Uterus (tissue), 4 donors: ENCODE results near the gene TECTB. TPM values are rescaled to one million over a fixed set of nuclear protein-coding genes. Genes with fewer than 3 reads are reported as not detected.

Experiments
- DNase-seq, 2 donors: peaks; one replicate each; pipeline ENCODE4 v3.0.0-alpha.2; 2019 to 2020
- H3K27ac ChIP-seq, 2 donors: fragments of 200-600 bp; sonication (generic); 1 replicate in 1 of 2; 2 replicates in 1 of 2; pipeline ENCODE4 v1.5.1; 2016 to 2018
- H3K27me3 ChIP-seq, 2 donors: fragments of 200-600 bp; sonication (generic); one replicate each; pipeline ENCODE4 v1.5.1; 2018 to 2019; ENCODE audit warnings: control low read depth in 1 of 2
- H3K36me3 ChIP-seq, 2 donors: fragments of 200-600 bp; sonication (generic); one replicate each; pipeline ENCODE4 v1.5.1; 2019; ENCODE audit warnings: control low read depth in 1 of 2
- H3K4me1 ChIP-seq, 2 donors: fragments of 200-600 bp; sonication (generic); one replicate each; pipeline ENCODE4 v1.5.1; 2018 to 2019; ENCODE audit warnings: control low read depth in 1 of 2
- H3K4me3 ChIP-seq, 2 donors: fragments of 200-600 bp; sonication (generic); 1 replicate in 1 of 2; 2 replicates in 1 of 2; pipeline ENCODE4 v1.5.1; 2018 to 2019; ENCODE audit warnings: mild to moderate bottlenecking in 1 of 2
- H3K9me3 ChIP-seq, 2 donors: fragments of 200-600 bp; sonication (generic); one replicate each; pipeline ENCODE4 v1.5.1; 2019; ENCODE audit warnings: control low read depth in 1 of 2
- POLR2A ChIP-seq, 2 donors: fragments of 450-650 bp; IDR thresholded peaks; one replicate each; pipeline ENCODE4 v1.6.1; 2016; ENCODE audit warnings: antibody characterized with exemption in 2 of 2, mild to moderate bottlenecking in 1 of 2, moderate library complexity in 1 of 2
- intact Hi-C: fragments of 100-400 bp; cut with DNase I; formaldehyde crosslinking; loops from one replicate; pipeline ENCODE4 v1.15.1; 2023; ENCODE audit warnings: low total_unique reads
- total RNA-seq, 4 donors: library from RNA; depleted of rRNA in 3 of 4; stranded (reverse); fragments of >200 nt in 3 of 4; gene quantifications; one replicate each; pipeline versions ENCODE4 v1.1.0 to v1.2.4, GENCODE V29; 2014 to 2023
- TF ChIP-seq, protein P1 (sequence below), 4 experiments: fragments of 200-600 bp in 2 of 4; fragments of 450-650 bp in 2 of 4; sonication (generic) in 2 of 4; IDR thresholded peaks; one replicate each; pipeline ENCODE4 v1.5.1; 2016 to 2019; ENCODE audit warnings: antibody characterized with exemption in 4 of 4, mild to moderate bottlenecking in 2 of 4, moderate library complexity in 1 of 4
- donor health status: DM: yes; HTN: yes; CAD: no.

The TECTB gene
- total RNA-seq, 4 donors from 2014 or later: not detected

DNA sequence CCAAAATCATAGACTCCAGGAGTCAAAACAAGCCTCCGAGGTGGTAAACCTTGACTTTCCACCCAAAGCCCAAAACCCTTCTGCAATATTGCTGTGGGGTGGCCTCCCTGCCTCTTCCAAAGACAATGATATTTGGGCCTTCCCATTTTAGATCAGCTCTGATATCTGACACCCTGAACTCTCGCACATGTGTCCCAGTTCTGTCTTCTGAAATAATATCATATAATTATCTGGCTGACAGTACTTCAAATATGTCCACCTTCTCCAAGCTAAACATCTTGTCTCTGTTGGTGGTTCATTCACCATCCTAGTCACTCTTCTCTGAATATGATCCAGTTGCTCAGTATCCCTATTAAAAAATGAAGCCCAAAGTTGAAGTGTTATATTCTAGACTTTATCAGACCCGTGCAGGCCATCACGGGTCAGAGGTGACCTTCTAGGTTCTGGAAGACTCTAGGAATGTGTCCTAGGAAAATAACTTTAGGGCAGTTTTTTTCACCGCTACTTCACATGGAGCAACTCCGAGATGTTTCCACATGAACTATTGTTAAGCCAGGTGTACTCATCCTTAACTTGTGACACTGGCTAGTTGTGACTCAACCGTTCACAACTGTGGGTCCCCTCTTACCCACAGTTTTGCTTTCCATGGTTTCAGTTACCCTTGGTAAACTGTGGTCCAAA, 6.3 kb downstream of the TECTB start:
- H3K27me3 ChIP-seq: no peaks in the 10 kb centered on the region
- TF ChIP-seq, protein P1, sequence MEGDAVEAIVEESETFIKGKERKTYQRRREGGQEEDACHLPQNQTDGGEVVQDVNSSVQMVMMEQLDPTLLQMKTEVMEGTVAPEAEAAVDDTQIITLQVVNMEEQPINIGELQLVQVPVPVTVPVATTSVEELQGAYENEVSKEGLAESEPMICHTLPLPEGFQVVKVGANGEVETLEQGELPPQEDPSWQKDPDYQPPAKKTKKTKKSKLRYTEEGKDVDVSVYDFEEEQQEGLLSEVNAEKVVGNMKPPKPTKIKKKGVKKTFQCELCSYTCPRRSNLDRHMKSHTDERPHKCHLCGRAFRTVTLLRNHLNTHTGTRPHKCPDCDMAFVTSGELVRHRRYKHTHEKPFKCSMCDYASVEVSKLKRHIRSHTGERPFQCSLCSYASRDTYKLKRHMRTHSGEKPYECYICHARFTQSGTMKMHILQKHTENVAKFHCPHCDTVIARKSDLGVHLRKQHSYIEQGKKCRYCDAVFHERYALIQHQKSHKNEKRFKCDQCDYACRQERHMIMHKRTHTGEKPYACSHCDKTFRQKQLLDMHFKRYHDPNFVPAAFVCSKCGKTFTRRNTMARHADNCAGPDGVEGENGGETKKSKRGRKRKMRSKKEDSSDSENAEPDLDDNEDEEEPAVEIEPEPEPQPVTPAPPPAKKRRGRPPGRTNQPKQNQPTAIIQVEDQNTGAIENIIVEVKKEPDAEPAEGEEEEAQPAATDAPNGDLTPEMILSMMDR (IDR thresholded peaks at IDR 0.05): no peak
- no peak overlapping the region for H3K4me3 ChIP-seq
- H3K27ac ChIP-seq: no peak overlapping the region
- H3K36me3 ChIP-seq: no peaks in the 10 kb centered on the region
- no peak for DNase-seq
- intact Hi-C loops: no loop called here
- H3K4me1 ChIP-seq: no peaks in the 10 kb centered on the region
- no peaks in the 10 kb centered on the region for H3K9me3 ChIP-seq

DNA sequence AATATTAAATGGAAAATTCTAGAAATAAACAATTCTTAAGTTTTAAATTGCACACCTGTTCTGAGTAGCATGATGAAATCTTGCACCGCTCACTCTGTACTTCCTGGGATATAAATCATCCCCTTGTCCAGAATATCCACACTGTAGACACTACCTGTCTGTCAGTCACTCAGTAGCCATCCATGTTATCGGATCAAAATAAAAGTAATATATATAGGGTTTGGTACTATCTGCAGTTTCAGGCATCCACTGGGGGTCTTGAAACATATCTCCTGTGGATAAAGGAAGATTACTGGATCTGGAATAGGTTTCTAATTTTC, 6.8 kb downstream of the TECTB start:
- Histone ChIP-seq H3K4me3 (no peak overlapping the region), H3K36me3 (no peaks in the 10 kb centered on the region), H3K27ac (no peak overlapping the region), H3K4me1 (no peaks in the 10 kb centered on the region), H3K27me3 (no peaks in the 10 kb centered on the region), H3K9me3 (no peaks in the 10 kb centered on the region)
- no peak for DNase-seq
- intact Hi-C loops: no loop called here
- TF ChIP-seq, protein P1 (IDR thresholded peaks at IDR 0.05): no peak
- TF ChIP-seq POLR2A (IDR thresholded peaks at IDR 0.05): no peak

DNA sequence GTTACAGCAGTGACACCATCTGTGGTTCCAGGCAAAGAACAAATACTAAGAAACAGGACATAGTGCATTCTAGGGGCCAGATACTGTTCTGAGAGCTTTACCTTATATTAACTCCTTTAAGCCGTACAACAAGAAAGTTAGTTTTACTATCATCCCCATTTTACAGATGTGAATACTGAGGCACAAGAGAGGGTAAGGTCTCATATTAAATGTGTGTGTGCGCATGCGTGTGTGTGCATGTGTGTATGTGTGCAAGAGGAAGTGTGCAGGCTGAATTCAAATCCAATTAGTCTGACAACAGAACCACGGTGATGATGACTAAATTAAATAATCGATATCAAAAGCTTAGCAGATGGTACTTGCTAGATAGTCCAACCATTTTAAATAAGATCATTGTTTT, 11.0 kb downstream of the TECTB start:
- Histone ChIP-seq H3K4me1 (no peaks in the 10 kb centered on the region), H3K27me3 (no peaks in the 10 kb centered on the region), H3K4me3 (no peak overlapping the region), H3K36me3 (no peaks in the 10 kb centered on the region), H3K9me3 (no peaks in the 10 kb centered on the region), H3K27ac (no peak overlapping the region)
- TF ChIP-seq, protein P1 (IDR thresholded peaks at IDR 0.05): no peak
- no peak for TF ChIP-seq POLR2A (IDR thresholded peaks at IDR 0.05)
- intact Hi-C loops: no loop called here
- no peak for DNase-seq

DNA sequence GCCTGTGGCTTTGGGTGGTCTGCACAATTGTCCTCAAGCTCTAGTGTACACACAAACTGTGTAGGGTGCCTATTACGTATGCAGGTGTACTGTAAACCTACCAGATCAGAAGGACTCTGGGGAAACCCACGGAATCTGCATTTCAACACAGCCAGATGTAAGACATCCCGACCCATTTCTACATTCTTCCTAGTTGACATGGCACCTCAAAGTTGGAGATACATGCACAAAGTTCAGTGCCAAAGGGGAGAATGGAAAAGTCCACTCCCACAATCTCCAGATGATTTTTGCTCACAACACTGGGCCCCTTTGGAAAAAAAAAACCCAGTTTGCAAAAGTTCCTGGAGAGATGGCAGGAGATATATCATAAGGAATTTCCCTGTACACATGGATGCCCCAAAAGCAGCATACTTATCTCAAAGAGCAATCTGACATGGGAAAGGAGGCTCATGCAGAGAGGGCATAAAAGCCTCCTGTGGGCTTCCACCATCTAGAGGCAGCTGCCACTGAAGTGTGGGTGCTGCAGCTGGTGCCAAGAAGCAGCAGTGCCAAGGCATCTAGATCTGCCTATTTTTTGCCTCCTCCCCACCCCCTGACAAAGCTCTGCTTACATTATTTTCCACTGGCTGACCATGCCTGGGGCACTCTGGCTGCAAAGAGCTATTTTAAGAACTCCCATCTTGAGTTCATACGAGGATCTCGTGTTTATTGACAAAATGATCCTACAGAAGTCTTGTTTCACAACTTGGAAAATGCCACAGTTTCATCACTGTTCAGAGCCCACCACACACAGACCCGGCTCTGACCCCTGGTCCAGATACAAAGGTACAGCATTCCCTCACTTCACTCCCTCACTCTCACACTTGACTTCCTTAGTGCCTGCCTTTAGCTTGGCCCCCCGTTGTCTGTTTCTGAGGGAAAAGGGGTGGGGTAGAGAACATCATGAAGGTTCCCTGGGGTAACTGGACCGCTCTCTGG, 12.9 kb downstream of the TECTB start:
- no peak overlapping the region for H3K4me3 ChIP-seq
- no peaks in the 10 kb centered on the region for H3K27me3 ChIP-seq
- no peak for DNase-seq
- no peaks in the 10 kb centered on the region for H3K4me1 ChIP-seq
- no peak for TF ChIP-seq POLR2A (IDR thresholded peaks at IDR 0.05)
- TF ChIP-seq, protein P1 (IDR thresholded peaks at IDR 0.05): no peak
- intact Hi-C loops: no loop called here
- no peaks in the 10 kb centered on the region for H3K9me3 ChIP-seq
- H3K36me3 ChIP-seq: no peaks in the 10 kb centered on the region
- no peak overlapping the region for H3K27ac ChIP-seq

DNA sequence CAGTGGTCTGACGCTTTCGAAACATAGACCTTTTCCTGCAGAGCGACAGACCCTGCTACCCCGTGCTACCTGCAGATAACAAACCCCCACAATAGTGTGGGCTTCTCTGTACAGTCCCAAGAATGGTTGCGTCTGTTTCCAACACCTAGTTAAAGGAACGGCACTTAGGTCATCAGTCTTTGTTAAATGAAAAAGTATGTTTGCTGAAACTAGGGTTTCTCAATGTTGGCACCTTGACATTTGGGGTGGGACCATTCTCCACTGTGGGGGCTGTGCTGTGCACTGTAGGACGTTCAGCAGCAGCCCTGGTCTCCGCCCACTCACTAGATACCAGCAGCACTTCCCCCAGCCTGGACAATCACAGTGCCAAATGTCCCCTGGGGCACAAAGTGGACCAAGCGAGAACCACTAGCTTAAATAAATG, 13.7 kb downstream of the TECTB start:
- DNase-seq: no peak
- Histone ChIP-seq H3K4me3 (no peak overlapping the region), H3K4me1 (no peaks in the 10 kb centered on the region), H3K27ac (no peak overlapping the region), H3K36me3 (no peaks in the 10 kb centered on the region), H3K9me3 (no peaks in the 10 kb centered on the region), H3K27me3 (no peaks in the 10 kb centered on the region)
- no peak for TF ChIP-seq POLR2A (IDR thresholded peaks at IDR 0.05)
- TF ChIP-seq, protein P1 (IDR thresholded peaks at IDR 0.05): no peak
- intact Hi-C loops: no loop called here
